ENCODE measurements around the gene TMEM52. TPM values are rescaled to one million over a fixed set of nuclear protein-coding genes. Genes with fewer than 3 reads are reported as not detected.

Gene TMEM52
- total and polyA plus RNA-seq, 9 donors = 0.42 to 3.3 (median 2.3) TPM

DNA sequence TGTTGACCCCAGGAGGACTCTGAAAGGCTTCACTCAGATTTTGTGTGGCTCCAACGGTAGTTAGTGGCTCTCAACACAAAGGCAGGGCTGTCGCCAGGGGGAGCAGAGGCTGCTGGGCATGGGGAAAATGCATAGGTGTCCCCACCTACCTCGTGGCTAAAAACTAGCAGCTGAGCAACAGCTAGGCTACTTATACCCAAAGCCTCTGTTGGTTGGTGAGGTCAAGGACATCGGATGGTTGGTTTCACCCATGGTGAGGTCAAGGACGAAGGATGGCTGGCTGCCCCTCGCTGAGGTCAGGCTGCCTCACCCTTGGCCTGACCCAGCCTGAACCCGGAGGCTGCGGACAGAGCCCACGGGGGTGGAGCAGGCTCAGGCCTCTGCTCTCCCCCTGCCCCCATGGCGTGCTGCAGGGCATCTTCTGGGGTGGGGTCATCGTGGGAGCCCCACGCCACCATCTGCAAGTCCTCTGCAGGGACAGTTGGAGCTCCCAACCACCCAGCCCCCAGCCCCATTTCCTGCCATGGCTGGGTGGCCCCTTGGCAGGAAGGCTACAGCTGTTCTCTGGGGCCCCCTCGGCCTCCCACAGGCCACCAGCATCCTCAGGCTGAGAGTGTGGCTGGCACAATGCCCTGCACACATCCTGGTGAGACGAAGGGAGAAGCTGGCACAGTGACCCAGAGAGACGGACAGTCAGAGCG is 19.7 kb downstream of the TMEM52 start:
- Histone ChIP-seq H3K27me3 (no peaks in the 10 kb centered on the region), H3K9me3 (no peaks in the 10 kb centered on the region), H3K27ac (no peak overlapping the region), H3K4me1 (ENCODE audit: insufficient read depth) (peaks cover 10% of the 10 kb centered on the region), H3K4me3 (no peak overlapping the region), H3K36me3 (no peaks in the 10 kb centered on the region)
- intact Hi-C loops (cut with DNase I) = loop anchor here in 2 of 4 donors (10.0 kb wide), 2 partner anchors 115 to 145 kb away; no protein-coding TSS in a partner anchor
- 42 to 44% (median 42%) methylated on average over 12 to 16 of the region's 16 CpGs for WGBS, 3 donors
- no peak for TF ChIP-seq POLR2A (IDR thresholded peaks at IDR 0.05)
- TF ChIP-seq CTCF (IDR thresholded peaks at IDR 0.05) = no peak
- no peak for TF ChIP-seq EP300 (IDR thresholded peaks at IDR 0.05)
- DNase-seq = no peak

DNA sequence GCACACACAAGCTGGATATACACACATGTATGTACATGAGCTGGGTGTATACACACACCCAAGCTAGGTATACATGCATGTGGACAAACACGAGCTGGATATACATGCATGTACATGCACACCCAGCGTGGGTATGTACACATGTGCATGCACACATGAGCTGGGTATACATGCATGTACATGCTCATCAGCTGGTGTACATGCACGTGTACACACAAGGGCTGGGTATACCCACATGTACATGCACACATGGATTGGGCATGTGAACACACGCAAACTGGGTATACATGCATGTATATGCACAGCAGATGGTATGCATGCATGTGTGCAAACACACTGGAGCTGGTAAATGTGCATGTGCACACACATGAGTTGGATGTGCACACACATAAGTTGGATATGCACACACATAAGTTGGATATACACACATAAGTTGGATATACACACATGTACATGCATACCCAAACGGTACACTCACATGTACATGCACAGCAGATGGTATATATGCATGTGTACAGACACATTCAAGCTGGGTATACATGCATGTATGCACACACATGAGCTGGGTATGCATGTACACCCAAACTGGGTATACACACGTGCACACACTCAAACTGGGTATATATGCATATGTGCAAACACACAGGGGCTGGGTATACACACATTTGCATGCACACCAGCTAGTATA is 20.7 kb downstream of the TMEM52 start:
- H3K27ac ChIP-seq = no peak overlapping the region
- intact Hi-C loops (cut with DNase I) = loop anchor here in 2 of 4 donors (10.0 kb wide), 2 partner anchors 114 to 144 kb away; no protein-coding TSS in a partner anchor
- TF ChIP-seq CTCF (IDR thresholded peaks at IDR 0.05) (no peak), EP300 (IDR thresholded peaks at IDR 0.05) (no peak), POLR2A (IDR thresholded peaks at IDR 0.05) (no peak)
- no peak for DNase-seq
- H3K27me3 ChIP-seq = no peaks in the 10 kb centered on the region
- H3K4me3 ChIP-seq = no peak overlapping the region
- WGBS, 3 donors = 89 to 97% (median 89%) methylated on average over 6 of the region's 6 CpGs
- peaks cover 15% of the 10 kb centered on the region for H3K4me1 ChIP-seq (ENCODE audit: insufficient read depth)
- H3K36me3 ChIP-seq = no peaks in the 10 kb centered on the region
- H3K9me3 ChIP-seq = no peaks in the 10 kb centered on the region

DNA sequence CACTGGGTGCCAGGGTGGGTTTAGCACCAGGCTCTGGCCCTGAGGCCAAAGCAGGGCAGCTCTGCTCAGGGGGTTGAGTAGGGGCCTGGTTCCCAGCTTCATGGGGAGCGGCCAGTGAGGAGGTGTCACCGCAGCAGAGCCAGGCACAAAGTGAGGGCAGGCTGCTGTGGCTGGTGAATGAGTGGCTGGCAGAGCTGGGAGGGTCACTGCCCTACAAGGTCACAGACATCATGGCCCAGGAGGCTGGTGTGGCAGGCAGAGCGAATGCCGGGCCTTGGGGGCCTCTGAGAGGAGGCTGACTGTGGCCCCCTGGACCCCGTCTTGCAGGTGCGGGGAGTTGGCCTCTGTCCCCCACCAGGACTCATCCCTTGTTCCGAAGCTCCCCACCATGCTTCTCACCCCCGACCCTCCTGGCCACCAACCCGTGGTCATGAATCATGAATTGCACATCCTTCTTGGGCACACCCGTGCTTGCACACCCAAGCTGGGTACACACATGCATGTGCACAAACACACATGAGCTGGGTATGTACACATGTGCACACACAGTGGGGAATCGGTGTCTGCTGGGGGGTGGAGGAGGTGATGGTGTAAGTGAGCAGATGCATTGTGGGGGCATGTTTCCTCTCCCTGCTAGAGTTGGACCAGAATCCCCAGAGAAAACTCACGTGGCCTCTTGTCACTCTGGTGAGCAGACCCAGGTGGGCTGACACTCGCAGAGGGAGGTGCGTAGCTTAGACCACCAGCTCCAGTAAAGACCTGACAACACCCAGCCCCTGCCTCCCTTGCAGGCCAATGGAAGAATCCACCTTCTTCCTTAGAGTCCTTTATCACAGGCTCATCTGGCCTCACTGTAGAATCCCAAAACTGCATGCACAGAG is 23.4 kb downstream of the TMEM52 start:
- Histone ChIP-seq H3K4me1 (ENCODE audit: insufficient read depth) (peaks cover 18% of the 10 kb centered on the region), H3K4me3 (no peak overlapping the region), H3K9me3 (no peaks in the 10 kb centered on the region), H3K36me3 (no peaks in the 10 kb centered on the region), H3K27me3 (no peaks in the 10 kb centered on the region), H3K27ac (no peak overlapping the region)
- no peak for DNase-seq
- intact Hi-C loops (cut with DNase I) = loop anchor here in 2 of 4 donors (10.0 kb wide), 2 partner anchors 111 to 141 kb away; no protein-coding TSS in a partner anchor
- TF ChIP-seq POLR2A (IDR thresholded peaks at IDR 0.05) = no peak
- TF ChIP-seq EP300 (IDR thresholded peaks at IDR 0.05) = no peak
- no peak for TF ChIP-seq CTCF (IDR thresholded peaks at IDR 0.05)
- WGBS, 3 donors = 46 to 70% (median 51%) methylated on average over 14 of the region's 14 CpGs

DNA sequence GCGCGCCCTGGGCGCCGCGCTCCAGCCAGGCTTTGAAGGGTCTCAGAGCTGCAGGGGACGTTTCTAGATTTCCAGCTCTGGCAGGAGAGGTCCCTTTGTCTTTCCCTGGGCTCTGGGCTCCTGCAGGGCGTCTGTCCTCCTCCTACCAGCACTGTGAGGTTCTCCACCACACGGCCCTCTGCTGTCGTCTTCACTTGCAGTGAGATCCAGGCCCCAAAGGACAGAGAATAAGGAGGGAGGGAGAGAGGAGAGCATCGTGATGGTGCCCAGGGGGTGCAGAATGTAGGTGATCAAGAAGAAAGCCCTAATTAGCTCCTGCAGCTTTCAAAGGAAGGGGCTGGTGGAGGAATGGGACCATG is 24.0 kb downstream of the TMEM52 start:
- Histone ChIP-seq H3K27me3 (no peaks in the 10 kb centered on the region), H3K36me3 (no peaks in the 10 kb centered on the region), H3K4me3 (no peak overlapping the region), H3K4me1 (ENCODE audit: insufficient read depth) (peaks cover 18% of the 10 kb centered on the region), H3K27ac (no peak overlapping the region), H3K9me3 (no peaks in the 10 kb centered on the region)
- TF ChIP-seq EP300 (IDR thresholded peaks at IDR 0.05) = no peak
- TF ChIP-seq POLR2A (IDR thresholded peaks at IDR 0.05) = no peak
- TF ChIP-seq CTCF (IDR thresholded peaks at IDR 0.05) = no peak
- 17 to 26% (median 24%) methylated on average over 10 of the region's 10 CpGs for WGBS, 3 donors
- intact Hi-C loops (cut with DNase I) = loop anchor here in 2 of 4 donors (10.0 kb wide), 2 partner anchors 110 to 140 kb away; no protein-coding TSS in a partner anchor
- DNase-seq = no peak

Data from ovary (tissue), 9 donors.